ENCODE data around the gene MROH8.
"Not testable (repeated sequence)": the region's sequence is repeated elsewhere in the genome, so short reads cannot be mapped to it uniquely, and the experiment has no call there.

The MROH8 gene

DNA sequence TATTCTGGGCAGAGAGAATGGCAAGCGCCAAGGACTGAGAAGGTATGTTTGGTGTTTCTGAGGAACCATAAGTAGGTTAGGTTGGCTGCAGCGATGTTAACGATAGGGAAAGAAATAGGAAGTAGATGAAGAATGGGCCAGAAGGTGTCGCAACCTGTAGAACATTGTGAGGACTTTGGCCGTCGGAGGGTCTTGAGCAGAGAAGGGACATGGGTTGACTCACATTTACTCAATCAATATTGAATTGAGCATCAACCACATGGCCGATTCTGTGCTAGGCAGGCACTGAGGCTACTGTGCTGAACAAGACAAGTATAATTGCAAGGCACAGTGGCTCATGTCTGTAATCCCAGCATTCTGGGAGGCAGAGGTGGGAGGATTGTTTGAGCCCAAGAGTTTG is 27.1 kb downstream of the MROH8 start:
- no peak for DNase-seq

DNA sequence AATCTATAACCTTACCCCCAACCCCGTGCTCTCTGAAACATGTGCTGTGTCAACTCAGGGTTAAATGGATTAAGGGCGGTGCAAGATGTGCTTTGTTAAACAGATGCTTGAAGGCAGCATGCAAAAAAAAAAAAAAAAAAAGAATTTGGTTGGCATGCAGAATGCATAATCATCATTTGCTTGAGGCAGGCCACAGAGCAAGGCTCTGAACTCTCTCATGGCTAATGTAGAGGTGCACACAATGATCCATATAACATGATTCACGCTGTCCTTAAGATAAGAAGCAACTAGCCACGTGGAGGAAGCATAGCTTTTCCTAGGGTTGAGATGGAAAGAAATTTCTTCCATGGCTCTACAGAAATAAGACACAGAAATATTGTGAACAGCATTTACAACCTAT is 27.8 kb downstream of the MROH8 start:
- DNase-seq, result no peak

DNA sequence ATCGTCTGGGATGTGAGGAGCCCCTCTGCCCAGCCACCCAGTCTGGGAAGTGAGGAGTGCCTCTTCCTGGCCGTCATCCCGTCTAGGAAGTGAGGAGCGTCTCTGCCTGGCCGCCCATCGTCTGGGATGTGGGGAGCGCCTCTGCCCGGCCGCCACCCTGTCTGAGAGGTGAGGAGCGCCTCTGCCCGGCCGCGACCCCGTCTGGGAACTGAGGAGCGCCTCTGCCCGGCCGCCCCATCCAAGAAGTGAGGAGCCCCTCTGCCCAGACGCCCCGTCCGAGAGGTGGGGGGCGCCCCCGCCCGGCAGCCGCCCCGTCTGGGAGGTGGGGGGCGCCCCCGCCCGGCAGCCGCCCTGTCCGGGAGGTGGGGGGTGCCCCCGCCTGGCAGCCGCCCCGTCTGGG is 28.5 kb downstream of the MROH8 start:
- not testable (repeated sequence) for DNase-seq

DNA sequence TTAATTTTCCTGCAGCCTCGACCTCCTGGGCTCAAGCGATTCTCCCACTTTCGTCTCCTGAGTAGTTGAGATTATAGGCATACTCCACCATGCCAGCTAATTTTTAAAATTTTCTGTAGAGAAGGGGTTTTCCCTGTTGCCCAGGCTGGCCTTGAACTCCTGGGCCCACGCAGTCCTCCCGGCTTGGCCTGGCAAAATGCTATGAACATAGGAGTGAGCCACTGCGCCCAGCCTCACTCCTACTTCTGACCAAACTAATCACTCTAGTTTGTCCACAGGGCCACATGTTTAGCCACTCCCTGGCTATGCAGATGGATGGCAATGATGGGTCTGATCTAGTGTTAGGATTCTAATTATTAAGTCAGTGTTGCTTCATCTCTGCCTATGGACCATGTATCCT is 32.1 kb downstream of the MROH8 start:
- DNase-seq, result no peak

DNA sequence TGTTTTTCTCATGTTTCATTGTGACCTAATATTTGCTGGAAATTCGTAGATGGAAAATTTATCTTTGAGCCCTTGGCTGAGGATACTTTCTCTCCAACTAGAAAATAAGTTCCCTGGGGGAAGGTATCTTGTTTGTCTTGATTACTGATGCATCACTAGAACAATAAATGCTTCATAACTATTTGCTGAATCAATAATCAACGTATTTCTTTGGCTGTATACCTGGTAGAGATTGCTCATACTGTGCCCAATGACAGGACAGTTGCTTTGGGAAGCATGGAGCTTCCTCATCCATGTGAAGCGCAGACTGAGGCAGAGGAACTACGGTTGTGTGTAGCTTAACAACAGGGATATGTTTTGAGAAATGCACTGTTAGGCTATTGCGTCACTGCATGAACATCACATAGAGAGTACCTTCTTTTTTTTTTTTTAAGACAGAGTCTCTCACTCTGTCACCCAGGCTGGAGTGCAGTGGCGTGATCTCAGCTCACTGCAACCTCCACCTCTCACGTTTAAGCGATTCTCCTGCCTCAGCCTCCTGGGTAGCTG is 34.4 kb downstream of the MROH8 start:
- no peak for DNase-seq

DNA sequence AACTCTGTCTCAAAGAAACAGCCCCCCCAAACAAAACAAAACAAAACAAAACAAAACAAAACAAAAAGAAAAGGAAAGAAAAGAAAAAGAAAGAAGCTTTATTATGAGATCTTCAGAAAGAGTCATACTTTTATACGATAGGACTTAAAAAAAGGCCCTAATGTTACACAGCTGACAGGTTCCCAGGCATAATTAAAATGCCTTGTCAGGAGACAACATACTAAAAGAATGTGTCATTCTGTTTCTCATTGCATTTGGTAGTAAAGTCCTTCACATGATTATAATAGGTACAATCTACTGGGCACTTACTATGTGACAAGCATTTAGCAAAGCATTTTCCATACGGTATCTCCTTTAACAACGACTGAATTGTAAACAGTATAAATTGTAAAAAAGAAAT is 36.6 kb downstream of the MROH8 start:
- no peak for DNase-seq

DNA sequence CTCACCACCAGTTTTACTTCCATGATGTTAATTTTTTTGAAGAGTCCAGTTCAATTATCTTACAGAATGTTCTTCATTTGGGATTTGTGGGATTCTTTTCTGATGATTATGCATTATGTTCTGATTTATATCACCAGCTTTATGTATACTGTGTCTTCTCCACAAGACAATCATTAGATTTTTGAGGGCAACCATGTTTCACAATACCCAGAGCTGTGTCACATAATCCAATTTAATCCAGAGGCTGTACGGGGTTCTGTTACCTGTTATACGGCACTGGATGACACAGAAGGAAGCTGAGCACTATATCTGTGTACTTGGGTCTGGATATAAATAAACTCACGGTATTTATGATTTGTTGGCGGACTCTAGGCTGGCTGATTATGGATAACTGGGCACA is 41.8 kb downstream of the MROH8 start:
- no peak for DNase-seq

DNA sequence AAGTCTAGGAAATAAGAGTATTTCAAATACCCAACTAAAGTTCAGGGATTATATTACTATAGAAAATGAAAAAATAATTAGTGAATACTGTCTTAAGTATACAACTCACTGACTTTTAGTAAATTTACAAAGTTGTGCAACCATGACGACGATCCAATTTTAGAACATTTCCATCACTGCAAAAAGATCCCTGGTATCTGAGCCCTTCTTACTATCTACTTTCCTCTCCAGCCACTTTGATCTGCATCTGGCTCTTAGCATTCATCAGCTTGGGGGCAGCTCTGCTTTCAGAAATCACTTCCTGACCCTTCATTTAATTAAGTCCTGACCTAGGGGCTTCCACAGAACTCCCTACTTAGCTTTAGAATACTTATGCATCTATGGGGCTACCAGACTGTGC is 45.4 kb downstream of the MROH8 start:
- DNase-seq, result no peak

DNA sequence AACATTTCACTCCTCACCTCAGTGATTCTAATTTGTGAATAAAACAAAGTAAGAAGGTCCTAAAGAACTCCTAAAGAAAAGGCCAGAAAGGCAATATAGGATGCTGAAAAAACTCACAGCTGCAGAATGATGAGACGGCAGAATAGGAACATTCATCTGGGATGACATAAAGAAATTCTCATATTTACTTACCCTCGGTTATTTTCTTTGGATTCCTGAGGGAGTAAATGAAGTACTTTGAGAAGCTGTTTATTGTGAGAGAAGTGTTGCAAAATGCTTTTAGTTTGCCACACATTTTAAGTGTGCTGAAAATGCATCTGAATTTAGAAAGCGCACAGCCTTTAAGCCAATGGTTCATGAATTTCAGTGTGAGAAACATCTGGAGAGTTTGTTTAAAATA is 47.9 kb downstream of the MROH8 start:
- no peak for DNase-seq

DNA sequence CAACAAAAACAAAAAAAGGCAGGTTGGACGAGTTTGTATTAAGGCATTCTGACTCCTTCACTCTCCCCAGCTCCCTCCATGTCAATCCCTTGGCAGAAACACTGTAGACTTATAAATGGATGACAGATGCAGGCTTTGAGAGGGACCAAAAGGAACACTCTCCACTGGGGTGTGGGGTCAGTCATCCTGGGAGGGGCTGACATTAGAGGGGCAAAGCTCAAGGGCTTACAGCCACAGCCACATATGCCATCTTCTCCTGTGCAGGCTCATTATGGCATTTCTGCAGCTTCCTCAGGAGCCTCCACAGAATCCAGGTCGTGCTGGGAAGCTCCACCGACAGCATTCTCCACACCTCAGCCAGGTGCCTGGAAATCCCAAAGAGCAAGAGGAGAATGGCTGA is 50.5 kb downstream of the MROH8 start:
- no peak for DNase-seq

DNA sequence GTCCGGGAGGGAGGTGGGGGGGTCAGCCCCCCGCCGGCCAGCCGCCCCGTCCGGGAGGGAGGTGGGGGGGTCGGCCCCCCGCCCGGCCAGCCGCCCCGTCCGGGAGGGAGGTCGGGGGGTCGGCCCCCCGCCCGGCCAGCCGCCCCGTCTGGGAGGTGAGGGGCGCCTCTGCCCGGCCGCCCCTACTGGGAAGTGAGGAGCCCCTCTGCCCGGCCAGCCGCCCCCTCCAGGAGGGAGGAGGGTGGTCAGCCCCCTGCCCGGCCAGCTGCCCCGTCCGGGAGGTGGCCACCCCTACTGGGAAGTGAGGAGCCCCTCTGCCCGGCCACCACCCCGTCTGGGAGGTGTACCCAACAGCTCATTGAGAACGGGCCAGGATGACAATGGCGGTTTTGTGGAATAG is 53.1 kb downstream of the MROH8 start:
- not testable (repeated sequence) for DNase-seq

DNA sequence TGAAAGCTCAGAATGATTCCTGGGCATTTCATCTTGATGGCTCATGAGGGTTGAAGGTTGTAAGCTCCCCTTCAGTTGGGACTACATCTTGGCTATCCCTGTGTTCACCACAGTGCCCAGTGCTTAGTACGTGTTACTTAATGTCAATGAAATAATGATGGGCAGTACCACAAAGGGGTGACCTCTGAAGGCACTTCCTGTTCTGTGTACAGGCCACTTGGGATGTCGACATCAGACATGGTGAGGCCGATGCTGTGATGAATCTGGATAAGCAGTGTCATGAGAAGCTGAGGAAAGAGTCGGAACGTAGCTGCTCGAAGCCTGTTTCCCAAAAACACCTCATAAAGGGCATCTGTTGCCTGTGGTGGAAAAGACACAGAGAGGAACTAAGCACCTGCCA is 55.9 kb downstream of the MROH8 start:
- DNase-seq, result no peak

DNA sequence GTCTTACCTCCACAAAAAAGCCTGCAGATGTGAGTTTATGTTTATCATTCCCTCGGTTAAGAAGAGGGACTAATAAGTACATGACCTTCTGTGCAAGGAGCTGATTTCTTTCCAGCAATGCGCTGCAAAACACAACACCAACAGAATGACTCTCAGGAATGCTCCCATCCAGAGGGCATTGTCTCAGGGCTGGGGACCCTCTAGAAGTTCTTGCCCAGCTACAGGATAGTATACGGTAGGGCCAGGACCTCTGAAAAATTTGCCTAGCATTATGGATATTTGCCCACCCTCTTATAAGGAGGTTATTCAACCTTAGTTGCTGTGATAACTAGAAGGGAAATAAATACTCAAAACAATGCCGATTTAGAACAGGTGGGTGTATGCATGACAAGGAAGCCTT is 58.9 kb downstream of the MROH8 start:
- no peak for DNase-seq

DNA sequence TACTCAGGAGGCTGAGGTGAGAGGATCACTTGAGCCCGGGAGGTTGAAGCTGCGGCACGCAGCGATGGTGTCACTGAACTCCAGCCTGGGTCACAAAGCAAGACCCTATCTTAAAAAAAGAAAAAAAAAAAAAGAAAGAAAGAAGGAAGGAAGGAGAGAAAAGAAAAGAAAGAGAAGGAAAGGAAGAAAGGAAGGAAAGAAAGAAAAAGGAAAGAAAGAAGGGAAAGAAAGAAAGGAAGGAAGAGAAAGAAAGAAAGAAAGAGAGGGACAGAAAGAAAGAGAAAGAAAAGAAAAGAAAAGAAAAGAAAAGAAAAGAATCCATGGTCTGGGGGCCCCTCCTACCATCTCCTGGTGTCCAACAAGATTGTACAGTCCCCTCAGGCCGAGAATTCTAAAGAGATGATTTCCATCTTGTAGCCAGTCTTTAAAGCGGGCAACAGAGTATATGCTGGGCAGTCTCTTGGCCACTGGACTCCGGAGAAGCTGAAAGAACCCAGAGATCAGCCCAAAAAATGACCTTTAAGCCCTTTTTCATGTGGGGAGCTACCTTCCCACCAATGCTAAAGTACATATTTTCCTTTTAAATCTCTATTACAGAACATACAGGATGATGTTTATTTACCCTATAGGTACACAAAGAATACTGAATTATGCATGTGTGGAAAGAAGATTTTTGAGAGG is 59.9 kb downstream of the MROH8 start:
- no peak for DNase-seq

DNA sequence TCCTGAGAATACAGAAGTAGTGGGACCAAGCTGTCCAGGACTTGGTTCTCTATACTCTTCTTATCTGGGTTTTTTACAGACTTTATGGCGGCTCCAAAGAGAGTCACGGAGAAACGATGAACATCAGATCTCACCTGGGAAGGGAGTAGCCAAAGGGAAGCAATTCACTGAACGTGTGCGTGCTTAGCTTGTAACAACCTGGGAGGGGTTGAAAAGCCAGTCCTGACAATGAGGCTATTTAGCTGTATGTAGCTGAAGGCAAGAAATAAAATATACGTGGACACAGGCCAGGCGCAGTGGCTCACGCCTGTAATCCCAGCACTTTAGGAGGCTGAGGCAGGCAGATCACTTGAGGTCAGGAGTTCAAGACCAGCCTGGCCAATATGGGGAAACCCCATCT is 65.3 kb downstream of the MROH8 start:
- DNase-seq, result no peak

DNA sequence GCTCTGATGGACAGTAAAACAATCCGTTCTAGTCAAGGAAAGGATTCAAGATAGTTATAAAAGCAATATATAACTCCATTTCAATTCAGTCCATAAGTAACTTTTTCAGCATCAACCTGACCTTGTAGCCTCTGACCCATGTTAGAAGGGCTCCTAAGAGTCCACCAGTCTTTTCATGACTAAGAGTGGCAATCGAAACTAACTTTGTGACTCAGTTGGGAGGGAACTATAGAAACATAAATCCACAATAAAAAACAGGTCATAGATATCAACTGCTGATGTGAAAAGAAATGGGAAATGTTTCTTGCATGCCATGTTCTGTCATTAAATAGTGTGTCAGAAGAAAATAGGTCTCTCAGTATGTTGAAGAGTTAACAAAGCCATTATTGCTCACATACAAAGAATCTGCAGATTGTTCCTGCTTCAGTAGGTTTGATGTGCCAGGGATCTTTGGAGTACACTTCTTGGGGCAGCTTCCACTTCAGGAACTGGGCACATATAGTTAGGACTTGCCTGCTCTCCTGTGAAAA is 67.4 kb downstream of the MROH8 start:
- no peak for DNase-seq

DNA sequence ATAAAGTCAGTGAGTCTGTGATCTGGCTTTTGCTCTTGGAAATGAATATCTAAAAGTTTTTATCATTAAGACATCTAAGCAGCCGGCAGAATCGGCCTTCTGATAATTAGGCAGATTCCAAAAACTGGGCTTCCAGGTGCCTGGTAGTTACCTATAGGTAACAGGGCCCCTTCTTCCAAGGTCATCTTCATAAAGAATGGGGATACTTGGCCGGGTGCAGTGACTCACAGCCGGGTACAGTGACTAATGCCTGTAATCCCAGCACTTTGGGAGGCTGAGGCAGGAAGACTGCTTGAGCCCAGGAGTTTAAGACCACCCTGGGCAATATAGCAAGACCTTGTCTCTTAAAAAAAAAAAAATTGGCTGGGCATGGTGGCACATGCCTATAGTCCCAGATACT is 70.7 kb downstream of the MROH8 start:
- no peak for DNase-seq

DNA sequence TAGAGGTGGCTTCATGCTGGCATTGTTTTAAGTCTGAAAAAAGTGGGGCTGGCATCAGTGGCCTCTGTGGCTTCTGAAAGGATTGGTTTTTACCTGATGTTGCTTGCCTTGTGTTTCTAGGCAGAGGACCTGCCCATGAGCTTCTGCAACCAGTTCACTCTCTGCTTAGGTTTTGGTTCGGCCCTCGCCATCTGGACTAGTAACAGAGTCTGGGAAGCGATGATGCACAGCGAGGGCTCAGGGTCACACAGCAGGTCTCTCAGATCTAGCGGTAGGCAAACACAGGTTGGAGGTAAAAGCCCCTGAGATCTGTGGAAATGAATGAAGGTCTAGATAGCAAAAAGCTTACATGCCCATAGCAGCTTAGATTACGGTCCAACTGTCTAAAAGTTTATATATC is 76.8 kb downstream of the MROH8 start:
- DNase-seq, result no peak

DNA sequence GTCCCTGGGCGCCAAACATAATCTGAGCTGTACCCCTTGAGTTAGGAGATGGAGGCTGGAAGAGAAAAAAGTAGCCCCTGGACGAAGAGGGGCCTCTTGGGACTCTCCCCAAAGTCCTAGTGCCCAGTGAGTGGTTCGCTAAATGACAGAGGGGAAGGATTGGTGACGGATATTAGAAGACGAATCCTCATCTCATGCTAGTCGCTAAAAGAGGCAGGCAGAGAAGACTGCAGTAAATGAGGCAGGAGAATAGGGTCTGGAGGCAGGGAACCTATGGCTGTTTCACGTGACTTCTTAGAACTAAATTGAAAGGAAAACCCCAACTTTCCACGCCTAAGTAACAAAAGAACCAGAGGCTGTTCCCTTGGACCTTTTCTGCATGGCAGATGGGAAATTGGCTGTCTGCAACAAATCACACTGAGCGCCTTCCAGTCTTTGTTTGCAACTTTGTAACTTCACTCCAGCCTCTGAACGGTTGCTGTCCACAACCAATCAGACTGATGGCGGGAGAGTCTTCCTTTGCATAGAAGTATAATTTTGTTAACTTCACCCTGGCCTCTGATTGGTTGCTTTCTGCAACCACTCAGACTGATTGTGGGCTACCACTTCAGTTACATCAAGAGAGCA is 82.8 kb downstream of the MROH8 start:
- DNase-seq, result no peak

DNA sequence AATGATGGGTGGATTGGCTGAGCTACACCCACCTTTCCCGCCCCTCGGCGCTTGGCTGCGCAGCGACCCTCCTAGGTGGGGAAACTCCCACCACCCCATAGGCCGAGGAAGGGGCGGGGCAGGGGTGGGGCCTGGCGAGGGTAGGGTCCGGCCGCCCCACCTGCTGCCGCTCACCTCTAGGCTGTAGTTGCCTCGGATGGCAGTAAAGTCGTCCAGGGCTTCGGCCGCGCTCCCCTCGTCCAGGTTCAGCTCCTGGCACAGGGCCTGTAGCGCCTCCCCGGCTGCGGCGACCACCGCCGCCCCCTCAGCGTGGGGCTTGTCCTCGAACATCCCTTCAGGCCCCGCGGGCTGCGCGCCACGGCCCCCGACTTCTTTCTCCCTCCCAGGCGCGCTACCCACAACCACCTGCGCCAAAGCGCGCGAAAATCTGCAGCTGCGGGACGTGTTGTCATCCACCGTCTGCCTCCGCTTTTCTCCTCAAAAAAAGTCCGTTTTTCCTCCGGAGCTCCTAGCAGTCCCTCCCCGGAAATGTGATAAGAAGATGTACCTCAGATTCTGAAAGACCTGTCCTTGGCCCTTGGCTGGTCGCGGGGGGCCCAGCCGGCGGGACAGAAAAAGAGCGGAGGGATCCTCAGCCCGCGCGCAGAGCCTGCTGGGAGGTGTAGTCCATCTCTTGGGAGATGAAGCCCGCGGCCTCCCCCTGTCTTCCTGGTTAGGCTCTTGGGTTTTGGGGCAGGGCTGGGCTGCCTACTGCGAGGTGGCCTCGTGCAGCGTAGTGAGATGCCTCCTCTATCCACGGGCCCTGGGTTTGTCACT is 83.5 kb downstream of the MROH8 start, which contains the start of gene RBL1:
Gene RBL1 (minus strand): TSS at position 399 of the 816 bp plus-strand sequence. CDS start 69 bp downstream, at position 330.
- DNase-seq, result peak; percentile 94

DNA sequence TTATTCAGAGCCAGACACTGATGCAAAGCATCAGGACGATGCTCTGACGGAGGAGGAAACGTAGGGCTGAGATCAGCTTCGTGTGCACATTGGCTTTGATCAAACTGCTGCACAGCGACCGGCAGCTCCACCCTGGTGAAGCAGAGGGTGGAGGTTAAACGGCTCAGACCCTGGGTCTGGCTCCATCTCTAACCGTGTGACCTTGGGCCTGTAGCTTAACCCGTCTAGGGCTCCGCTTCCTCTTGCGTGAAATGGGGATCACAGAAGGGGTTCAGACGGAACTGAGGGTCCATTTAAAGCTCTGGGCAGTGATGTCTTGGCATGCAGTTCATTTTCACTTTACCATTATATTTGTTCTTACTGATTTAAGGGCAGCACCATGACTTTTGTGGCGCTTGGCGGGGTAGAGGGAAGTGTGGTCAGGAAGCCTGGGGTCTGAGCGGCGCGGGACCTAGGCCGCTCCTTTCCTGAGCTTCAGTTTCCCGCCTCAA is 84.2 kb downstream of the MROH8 start:
- no peak for DNase-seq

DNA sequence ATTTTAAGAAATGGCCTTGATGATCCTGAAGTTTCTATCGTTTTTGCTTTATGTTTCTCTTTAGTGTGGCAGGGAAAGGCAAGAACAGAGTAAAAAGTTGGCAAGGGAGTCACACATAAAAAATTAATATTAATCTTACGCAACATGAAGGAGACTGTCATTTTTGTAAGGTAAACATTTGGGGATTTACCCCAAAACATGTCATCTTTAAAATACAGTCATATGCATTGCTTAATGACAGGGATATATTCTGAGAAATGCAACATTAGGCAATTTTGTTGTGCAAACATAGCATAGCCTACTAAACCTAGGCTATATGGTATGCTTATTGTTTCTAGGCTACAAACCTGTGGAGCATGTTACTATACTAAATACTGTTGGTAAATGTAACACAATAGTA is 88.9 kb downstream of the MROH8 start:
- DNase-seq, result no peak

DNA sequence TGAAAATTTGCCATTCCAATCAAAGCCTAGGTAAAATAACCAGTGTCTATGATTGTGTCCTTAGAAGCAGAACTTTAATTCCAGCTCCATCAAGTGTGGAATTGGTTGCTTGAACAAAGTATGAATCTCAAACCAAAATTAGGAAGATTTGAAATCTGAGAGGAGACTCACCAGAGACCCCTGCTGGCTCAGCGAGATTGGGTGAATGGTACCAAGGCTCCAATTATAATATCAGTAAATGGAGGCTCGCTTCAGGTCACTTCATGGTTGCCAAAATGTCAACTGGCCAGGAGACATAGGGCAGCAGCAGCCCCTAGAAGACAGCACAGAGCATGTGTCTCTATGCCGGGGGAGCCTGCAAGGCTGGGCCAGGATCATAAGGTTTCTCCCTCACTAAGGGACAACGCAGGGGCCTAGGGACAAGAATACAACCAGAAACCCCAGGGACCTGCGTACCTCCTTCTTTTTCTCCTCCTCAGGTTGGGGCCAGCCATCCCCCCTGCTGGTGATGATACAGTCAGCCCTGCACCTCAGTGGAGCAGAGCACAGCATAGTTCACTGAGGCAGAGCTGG is 97.5 kb downstream of the MROH8 start:
- no peak for DNase-seq
